T-helper 2 cell (primary cell): Measurements from ENCODE around the gene KRT72.

Source experiments
- DNase-seq, 5 experiments: peaks; one replicate each; pipeline versions ENCODE4 v3.0.0 to v3.0.0-alpha.2; 2012 to 2022

KRT72 gene

GRCh38 chr12:52630008-52630500 is 28.8 kb upstream of the KRT72 start:
- DNase-seq, result no peak

DNA sequence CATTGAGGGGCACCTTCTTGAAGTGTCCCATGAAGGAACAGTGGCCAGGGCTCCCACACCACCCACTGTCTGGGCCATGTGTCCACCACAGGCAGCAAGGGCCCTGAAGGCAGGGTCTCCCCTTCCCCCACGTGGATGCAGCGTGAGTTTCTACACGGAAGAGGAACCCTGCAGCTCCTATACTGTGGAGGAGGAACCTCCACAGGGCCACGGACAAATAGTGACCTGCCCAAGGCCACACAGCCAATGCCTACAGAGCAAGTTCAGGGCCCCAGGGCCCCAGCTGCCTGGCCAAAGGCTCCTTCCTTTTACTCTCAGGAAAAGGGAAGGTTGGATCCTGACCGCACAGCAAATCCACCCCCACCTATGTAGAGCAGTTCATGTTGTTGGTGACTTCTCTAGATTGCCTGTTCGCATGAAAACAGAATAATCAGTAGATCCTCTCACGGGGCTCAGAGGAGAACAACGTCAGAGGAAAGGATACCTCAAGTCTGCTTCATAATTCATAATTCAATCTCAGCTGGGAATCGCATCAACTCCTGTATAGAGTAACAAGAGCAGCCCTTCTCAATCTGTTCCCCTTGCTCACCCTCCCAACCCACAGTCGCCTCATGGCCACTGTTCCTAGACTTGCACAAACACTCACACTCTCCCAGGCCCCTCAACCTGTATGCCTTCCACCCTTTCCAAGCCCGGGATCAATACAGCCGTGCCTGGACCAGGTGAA is 28.2 kb upstream of the KRT72 start:
- no peak for DNase-seq

GRCh38 chr12:52628841-52629240 is 27.6 kb upstream of the KRT72 start:
- no peak for DNase-seq

DNA sequence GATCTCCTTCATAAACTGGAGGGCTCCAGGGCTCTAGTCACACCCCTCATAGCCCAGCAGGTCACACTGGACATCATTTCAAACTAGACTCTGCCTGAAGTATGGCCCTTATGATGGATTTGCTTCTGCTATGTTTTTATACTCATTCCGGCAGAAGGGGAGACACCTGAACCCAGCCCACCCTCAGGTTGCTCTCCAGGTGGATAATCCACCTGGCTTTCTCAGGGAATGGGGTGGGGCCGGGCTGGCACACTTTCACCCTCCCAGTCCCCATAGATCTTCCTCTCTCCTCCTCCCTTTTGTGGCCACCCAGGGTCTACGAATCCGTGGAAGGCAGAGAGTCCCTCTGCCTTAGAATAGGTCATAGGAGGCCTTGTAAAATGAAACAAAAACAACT is 26.8 kb upstream of the KRT72 start:
- DNase-seq, result no peak

- DNase-seq, result no peak
These were observed 26.3 kb upstream of the KRT72 start for GRCh38 chr12:52627395-52628110.

DNA sequence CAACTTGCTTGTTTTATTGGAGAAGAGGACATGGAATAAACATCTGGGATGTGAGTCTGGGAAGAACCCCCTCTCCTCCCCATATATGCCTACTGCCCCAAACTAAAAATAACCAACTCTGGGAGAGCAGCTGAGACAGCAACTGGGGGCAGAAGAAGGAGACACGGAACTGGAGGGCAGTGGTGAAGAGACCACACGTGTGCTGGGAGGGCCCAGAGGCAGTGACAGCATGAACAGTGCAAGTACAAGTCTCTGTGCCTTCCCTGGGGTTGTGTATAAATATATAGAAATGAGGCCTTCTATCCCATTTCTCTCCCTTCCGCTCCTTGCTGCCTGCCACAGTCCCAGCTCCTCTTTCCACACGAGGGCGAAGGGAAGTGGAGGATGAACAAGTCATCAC is 21.1 kb upstream of the KRT72 start:
- no peak for DNase-seq

DNA sequence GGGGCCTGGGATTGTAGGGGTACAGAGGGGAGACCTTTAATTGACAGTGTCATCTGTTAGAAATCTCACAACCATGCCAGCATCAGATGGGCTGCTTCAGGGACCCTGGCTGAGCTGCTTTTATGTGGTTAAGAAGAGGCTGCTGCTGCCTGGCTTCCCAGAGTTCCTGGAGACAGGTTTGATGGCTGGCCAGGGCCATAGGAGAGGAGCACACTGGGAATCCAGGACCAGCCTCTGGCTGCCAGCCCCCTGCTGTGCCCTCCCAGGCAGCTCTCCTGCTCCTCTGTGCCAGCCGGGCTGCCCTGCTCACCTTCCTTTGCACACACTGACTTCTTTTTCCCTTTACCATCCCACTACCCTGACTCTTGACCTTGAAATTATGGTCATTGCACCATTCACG is 17.6 kb upstream of the KRT72 start:
- DNase-seq, result no peak

DNA sequence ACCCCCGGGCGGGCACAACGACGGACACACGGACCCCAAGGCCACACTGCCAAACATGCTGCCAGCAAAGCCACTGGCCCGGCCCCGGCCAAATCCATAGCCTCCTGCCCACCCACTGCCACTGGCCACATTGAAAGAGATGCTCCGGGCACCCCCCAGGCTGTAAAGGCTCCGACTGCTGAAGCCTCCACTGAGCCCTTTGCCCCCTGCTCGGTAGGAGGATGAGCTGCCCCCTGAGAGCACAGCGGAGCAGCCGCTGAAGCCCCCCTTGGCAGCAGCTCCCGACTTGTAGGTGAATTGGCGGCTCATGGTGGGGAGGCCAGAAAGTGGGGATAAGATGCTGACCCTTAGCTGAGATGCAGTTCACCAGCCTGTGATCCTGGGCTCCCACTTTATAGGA is 17.0 kb upstream of the KRT72 start, which contains the start of gene KRT73:
Gene KRT73, minus strand, starts transcription at position 344 of the 400 bp plus-strand sequence. Its CDS starts 35 bp downstream, at position 309.
- no peak for DNase-seq

DNA sequence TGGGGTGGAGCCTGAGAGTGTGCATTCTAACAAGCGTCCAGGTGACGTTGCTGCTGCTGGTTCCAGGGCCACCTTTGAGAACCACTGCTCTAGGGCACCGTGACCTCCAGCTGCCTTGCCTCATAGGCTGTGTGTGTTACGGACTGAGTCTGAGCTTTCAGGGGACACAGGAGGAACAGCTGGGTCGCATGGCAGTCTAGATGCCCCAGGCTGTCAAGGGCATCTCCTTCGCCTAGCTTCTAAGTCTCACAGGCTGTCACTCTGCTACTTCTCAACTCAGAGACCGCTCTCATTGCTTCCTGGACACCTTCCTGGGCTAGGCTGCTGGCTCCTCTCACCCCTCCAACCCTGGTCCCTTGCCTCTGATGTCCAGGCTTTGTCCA is 16.1 kb upstream of the KRT72 start:
- DNase-seq, result no peak

- no peak for DNase-seq
These were observed 15.6 kb upstream of the KRT72 start for GRCh38 chr12:52616680-52617402.

DNA sequence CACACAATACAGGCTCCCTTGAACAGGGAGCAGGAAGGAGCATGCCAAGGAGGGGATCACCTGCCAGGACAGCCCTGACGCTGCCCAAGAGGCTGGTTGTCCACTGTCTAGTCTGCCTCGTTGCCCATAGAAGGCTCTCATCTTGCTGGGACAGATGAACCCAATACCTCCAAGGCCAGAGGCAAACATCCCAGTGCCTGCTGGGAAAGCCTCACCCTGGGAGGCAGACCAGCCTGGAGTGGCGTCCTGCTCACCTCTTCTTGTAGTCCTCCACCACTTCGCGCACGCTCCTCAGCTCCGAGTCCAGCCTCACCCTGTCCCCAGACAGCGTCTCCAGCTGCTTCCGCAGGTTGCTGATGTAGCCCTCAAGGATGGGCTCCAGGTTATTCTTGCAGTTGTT is 14.6 kb upstream of the KRT72 start:
- DNase-seq, result no peak

DNA sequence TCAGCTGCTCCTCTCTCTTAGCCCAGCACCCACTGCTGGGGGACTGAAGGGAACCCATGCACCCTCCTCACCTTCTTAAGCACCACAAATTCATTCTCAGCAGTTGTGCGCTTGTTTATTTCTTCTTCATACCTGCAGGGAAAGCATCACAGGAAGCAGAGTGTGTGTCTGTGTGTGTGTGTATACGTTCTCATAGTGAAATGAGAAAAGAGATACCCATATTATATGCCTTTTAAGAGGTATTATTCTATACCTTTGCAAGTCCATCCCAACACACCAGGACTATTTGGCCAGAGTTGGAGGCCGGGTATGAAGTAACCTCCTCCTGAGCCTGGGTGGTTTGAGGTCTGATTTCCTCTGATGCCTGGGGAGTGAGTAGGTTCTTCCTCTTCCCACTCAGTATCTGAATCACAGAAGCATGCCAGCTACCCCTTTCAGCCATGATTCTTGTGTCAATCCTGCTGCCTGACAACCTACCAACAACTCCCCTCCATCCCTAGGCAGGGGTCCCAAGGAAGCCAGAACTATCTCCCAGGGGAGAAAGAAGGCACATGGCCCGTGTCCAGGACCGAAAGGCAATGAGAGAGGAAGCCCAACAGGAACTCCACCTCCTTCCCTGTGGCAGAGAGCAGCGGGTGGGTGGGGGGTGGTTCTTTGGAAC is 14.1 kb upstream of the KRT72 start:
- DNase-seq, result peak in 1 of 5 experiments; percentile 21

- DNase-seq, result no peak
These were observed 13.3 kb upstream of the KRT72 start for GRCh38 chr12:52614381-52615207.

GRCh38 chr12:52613384-52614030 is 12.2 kb upstream of the KRT72 start:
- DNase-seq, result no peak

DNA sequence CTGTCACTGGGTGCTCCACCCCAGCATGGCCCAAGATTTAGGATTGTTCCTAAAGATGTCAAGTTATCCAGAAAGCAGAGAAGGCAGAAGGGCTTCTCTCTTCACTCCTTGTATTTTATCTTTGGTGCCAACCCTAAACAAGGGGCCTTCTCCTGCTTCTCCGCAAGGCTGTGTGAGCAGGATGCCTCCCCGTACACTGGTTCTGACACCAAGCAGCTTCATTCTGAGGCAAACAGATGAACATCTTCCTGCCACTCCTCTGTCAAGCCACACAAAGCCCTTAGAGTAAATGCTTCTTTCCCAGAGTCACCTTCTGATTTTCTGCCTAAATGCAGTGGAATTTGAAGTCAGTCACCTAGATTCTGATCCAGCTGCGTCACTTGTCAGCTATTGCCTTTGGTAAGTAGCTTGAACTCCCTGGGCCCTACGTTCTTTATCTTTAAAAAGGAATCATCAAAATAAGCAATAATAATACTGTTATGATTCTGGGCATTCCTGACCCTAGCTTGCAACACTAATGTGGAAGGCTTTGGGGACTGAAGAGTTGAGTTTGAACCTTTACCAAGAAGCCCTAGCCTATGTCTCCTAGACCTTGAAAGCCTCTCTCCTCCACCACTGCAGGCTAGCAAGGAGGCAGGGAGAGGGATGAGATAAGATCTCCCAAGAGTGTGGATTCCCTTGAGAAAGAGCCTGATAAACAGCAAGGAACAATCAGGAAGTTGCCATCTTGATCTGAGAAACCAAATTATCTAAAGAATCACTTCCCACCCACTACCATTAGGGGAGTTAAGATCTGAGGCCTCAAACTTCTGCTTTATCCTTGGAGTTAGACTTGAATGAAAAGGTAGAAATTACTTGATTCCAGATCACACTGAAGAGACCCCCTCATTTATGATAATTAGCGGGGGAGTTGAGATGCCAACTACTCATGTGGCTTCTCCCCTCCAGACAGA is 11.4 kb upstream of the KRT72 start:
- DNase-seq, result no peak

GRCh38 chr12:52611080-52611468 is 9.8 kb upstream of the KRT72 start:
- no peak for DNase-seq

GRCh38 chr12:52608826-52609630 is 7.8 kb upstream of the KRT72 start:
- DNase-seq, result no peak

DNA sequence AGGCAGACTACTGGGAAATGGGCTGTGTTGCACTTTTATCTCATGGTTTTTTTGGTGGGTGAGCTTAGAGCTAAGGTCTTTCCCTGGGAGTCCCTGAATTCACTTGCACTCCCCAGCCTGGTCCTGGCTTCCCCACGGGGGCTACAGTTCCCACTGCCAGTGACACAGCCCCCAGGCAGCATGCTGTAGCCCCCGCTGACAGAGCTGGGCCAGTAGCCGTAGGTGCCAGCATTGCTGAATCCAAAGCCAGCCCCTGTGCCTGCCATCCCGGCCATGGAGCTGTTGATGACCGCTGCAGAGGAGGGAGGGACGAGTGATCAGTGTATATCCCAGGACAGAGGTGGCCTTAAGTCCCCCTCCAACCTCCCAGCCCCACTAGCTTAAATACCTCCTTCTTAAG is 6.9 kb upstream of the KRT72 start:
- no peak for DNase-seq

DNA sequence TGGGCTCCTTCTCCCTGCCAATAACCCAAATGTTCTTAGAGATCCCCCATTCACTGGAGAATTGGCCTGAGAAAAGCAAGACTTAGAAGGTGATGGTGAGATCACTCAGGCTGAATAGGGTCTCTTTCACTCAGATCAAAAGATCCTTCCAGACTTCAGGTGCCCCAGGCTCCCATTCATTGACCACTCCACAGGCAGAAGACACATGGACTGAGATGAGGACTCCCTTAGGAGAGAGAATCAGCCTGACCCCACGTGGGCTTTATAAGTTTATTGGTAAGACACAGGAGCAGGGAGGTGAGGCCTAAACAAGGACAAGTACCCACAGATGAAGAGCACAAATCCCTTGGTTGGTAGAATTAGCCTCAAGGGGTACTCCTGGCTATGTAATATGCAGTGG is 6.1 kb upstream of the KRT72 start:
- DNase-seq, result no peak
